PFSK-1 (cell line): ENCODE results near the gene OPCML.

ENCODE experiments used
- FOXP2 ChIP-seq: optimal IDR thresholded peaks from 2 replicates; pipeline ENCODE3; 2011; ENCODE audit warnings: borderline replicate concordance, control low read depth, inconsistent platforms; ENCODE audit not compliant: insufficient read depth; ENCODE audit errors: extremely low read length, extremely low read depth
- POLR2AphosphoS5 ChIP-seq: IDR thresholded peaks from 2 replicates; pipeline ENCODE4 v1.6.1; 2012; ENCODE audit warnings: low read depth, mild to moderate bottlenecking, control low read depth, low read length, moderate library complexity
- REST ChIP-seq, 2 experiments: IDR thresholded peaks; 2 replicates each; pipeline versions ENCODE4 v1.6.1 to v1.8.0; 2011 to 2012; ENCODE audit warnings: low read depth in 2 of 2, low read length in 2 of 2, control low read depth in 1 of 2, inconsistent platforms in 1 of 2, mild to moderate bottlenecking in 1 of 2, moderate library complexity in 1 of 2; ENCODE audit not compliant: insufficient read depth in 1 of 2
- SIN3A ChIP-seq: IDR thresholded peaks from 2 replicates; pipeline ENCODE4 v1.6.1; 2012; ENCODE audit warnings: mild to moderate bottlenecking, low read length, moderate library complexity, borderline replicate concordance; ENCODE audit not compliant: insufficient read depth
- TAF1 ChIP-seq: IDR thresholded peaks from 2 replicates; pipeline ENCODE4 v1.6.1; 2012; ENCODE audit warnings: low read length, control low read depth, borderline replicate concordance; ENCODE audit not compliant: insufficient read depth

OPCML gene

DNA sequence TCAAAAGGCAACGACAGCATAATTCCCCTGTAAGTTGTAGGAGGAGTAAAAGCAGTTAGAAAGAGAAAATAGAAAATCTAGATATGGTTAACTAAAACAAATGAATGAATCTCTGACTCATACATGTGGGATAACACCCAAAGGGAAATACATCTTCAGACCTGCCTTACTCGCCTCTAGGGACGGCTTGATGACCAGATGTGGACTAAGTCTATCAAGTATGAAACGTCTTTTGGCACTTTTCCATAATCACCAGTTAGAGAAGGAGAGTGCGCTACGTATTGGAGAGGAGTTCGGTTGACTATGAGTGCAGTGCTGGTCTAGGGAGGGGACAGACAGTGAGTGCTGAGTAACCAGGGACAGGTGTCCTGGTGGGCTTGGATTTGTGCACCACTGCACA, 459.9 kb downstream of the OPCML start:
- TF ChIP-seq TAF1 (no peak), POLR2AphosphoS5 (no peak), REST (IDR thresholded peaks at IDR 0.05; ENCODE audit: insufficient read depth in 1 of 2, low read depth in 2 of 2, low read length in 2 of 2) (no peak), SIN3A (no peak), FOXP2 (no peak)

GRCh38 chr11:133070791-133071190, 461.5 kb downstream of the OPCML start:
- TF ChIP-seq TAF1 = no peak
- TF ChIP-seq SIN3A = no peak
- no peak for TF ChIP-seq REST (IDR thresholded peaks at IDR 0.05; ENCODE audit: insufficient read depth in 1 of 2, low read depth in 2 of 2, low read length in 2 of 2)
- TF ChIP-seq FOXP2 = no peak
- TF ChIP-seq POLR2AphosphoS5 = no peak

DNA sequence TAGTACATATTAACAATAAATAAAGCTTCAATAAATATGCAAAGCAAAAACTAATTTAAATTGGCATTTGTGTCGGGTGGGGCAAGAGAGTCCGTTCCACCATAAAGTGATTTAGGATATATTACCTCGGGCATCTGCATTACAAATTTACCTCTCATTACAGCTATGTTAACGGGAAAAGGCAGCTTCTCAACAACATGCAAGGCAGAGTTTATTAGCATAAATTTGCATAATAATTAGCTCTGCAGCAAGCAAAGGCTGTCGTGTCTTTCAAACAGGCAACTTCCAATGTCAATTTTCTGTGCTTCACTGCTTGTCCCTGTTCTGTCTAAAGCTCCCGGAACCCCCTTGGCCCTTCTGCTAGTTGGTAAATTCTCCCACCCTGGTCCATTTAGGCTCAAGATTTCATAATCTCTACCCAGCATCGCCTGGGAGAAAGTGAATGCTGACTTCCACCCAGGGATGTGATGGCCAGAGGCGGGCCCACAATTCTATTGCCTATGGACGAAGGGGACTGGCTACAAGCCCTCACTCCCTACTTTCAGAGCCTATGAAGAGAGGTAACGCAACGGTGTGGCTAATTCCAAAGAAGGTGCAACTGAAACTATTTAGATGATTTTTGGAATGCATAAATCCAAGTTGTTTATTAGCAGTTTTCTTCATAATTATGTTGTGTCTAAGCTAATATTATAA, 462.1 kb downstream of the OPCML start:
- TF ChIP-seq FOXP2 (no peak), TAF1 (no peak), REST (IDR thresholded peaks at IDR 0.05; ENCODE audit: insufficient read depth in 1 of 2, low read depth in 2 of 2, low read length in 2 of 2) (no peak), SIN3A (no peak), POLR2AphosphoS5 (no peak)

DNA sequence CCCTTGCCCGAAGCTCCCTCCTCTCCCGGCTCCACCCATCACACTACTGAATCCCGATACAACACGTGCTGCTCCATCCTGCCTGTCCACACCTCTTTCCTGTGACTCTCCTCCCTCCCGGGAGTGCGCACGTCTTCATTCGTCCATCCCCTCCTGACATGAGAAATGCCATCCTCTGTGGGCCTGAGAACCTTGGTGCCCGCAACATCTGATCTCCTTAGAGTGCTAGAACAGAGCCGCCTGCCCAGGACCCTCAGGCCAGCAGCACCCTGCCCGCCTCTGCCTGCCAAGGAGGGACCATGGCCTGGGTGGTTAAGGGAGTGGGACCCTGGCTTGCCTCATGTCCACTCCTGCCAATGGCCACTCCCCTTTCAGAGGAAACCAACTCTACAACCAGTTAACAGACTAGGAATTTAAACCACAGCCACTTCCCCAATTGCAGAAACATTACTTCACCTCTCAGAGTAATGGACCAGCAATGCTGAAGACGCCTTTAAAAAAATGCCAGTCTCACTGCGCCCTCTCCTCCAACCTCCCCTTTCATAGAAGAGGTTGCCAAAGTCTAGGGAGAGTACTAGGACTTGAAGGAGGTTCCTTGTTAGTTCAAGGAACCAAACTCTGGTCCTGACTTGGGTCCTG, 466.3 kb downstream of the OPCML start:
- TF ChIP-seq POLR2AphosphoS5 = no peak
- no peak for TF ChIP-seq FOXP2
- no peak for TF ChIP-seq TAF1
- no peak for TF ChIP-seq SIN3A
- TF ChIP-seq REST (IDR thresholded peaks at IDR 0.05; ENCODE audit: insufficient read depth in 1 of 2, low read depth in 2 of 2, low read length in 2 of 2) = no peak
